Activated CD4-positive, alpha-beta memory T cell treated with anti-CD3 and anti-CD28 coated beads, Interleukin-2, amount 10 ng/mL, durations not matched to agents 7 days and 5 days (primary cell): Measurements from ENCODE around the gene FNDC1. TPM values are rescaled to one million over a fixed set of nuclear protein-coding genes. Genes with fewer than 3 reads are reported as not detected.

Source experiments
- CTCF ChIA-PET: fragments of 350-600 bp; sonication (Branson Sonifier 250); formaldehyde crosslinking; loops from one replicate; lab custom pipeline; 2021; ENCODE audit warnings: antibody characterized with exemption, inconsistent platforms; lab: Charles Lee
- POLR2A ChIA-PET: fragments of 350-600 bp; sonication (Branson Sonifier 250); formaldehyde crosslinking; loops from one replicate; lab custom pipeline; 2021; ENCODE audit warnings: antibody characterized with exemption; lab: Charles Lee
- DNase-seq: peaks from one replicate; pipeline ENCODE4 v3.0.0-alpha.2; 2020
- H3K27ac Mint-ChIP-seq: one replicate; pipeline ENCODE4 v1.8.0; 2021; ENCODE audit warnings: mild to moderate bottlenecking, mixed read lengths
- H3K27me3 Mint-ChIP-seq: one replicate; pipeline ENCODE4 v1.8.0; 2021; ENCODE audit warnings: mixed read lengths
- H3K36me3 Mint-ChIP-seq: one replicate; pipeline ENCODE4 v1.8.0; 2021; ENCODE audit warnings: low read depth, mixed read lengths
- H3K4me1 Mint-ChIP-seq: one replicate; pipeline ENCODE4 v1.8.0; 2021; ENCODE audit warnings: mixed read lengths
- H3K4me3 Mint-ChIP-seq: one replicate; pipeline ENCODE4 v1.8.0; 2021; ENCODE audit warnings: mild to moderate bottlenecking, mixed read lengths
- H3K9me3 Mint-ChIP-seq: one replicate; pipeline ENCODE4 v1.8.0; 2021; ENCODE audit warnings: mixed read lengths
- total RNA-seq, 2 experiments: library from RNA; stranded (reverse); gene quantifications; one replicate each; pipeline ENCODE4 v1.2.3, GENCODE V29; 2021

The FNDC1 gene
- total RNA-seq, 2 experiments from 2014 or later, result not detected

DNA sequence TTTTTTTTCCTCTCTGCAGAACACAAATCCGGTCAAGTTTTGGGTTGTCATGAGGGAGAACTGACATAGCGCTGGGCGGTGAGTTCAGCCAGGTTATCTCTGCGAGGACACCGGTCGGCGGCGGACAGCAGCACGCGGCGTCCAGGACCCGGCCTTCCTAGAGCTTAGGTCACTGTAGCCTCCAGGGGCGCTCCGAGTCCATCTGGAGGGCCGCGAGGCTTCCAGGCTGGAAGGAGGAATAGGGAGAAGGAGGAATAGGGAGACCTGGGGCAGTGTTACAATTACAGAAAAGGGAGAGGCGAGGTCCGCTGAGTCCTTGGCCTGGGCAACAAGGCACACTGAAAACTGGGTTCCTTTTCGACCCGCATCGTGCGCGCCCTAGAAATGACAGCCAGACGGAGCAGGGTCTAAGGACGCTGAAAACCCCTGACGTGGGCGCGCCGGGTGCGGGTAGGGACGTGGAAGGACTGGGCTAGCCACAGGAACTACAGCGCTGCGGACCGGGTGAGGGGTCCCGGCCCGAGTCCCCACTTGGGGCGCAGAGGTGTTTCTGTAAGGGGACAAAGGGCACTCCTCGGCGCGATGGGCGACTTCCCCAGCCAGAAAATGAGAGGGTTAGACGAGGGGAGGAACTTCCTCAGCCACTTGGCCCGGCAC is 536 bp upstream of the FNDC1 start:
- peak overlapping the region; percentile 51 for H3K4me3 Mint-ChIP-seq
- CTCF ChIA-PET, result interaction anchor here (0.6 to 1.8 kb wide), 3 partner anchors 24 to 1082 kb away, joined by 3 to 8 read pairs (median 3); no protein-coding TSS in a partner anchor
- DNase-seq, result no peak
- H3K9me3 Mint-ChIP-seq, result no peaks in the 10 kb centered on the region
- no peak overlapping the region for H3K27ac Mint-ChIP-seq
- H3K36me3 Mint-ChIP-seq, result no peaks in the 10 kb centered on the region
- peaks cover 83% of the 10 kb centered on the region for H3K27me3 Mint-ChIP-seq
- POLR2A ChIA-PET, result no interaction called here
- peaks cover 20% of the 10 kb centered on the region for H3K4me1 Mint-ChIP-seq

DNA sequence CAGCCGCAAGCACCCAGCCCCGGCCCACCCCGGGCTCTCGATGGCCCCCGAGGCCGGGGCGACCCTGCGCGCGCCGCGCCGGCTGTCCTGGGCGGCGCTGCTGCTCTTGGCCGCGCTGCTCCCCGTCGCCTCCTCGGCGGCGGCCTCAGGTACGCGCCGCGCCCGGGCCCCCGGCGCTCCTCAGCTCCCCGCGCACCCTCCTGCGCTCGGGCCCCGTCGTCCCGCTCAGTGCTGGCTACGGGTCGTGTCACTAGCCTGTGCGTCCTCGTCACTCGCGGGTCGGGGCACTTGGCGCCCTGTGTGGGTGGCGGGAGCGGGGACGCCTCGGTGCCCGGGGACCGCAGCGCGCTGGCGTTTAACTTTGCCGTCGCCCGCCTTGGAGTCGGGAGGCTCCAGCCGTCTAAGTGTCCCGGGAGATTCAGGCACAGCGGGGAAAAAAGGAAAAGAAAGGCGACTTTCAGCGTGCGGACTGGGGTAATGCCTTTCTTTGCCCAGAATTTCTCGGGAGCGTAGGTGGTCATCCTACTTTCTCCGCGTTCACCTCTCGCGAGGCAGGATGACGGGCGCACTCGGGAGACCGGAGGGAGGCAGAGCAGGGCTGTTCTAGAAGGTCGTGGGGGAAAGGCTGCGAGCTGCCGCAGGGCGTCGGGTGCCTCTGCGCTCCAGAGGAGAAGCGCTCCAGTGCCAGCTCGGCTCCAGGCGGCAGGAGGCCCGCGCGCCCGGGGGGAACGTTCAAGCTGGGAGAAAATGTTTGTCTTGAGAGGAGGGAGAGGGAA is 545 bp downstream of the FNDC1 start:
- POLR2A ChIA-PET, result no interaction called here
- peaks cover 23% of the 10 kb centered on the region for H3K4me1 Mint-ChIP-seq
- H3K36me3 Mint-ChIP-seq, result no peaks in the 10 kb centered on the region
- no peaks in the 10 kb centered on the region for H3K9me3 Mint-ChIP-seq
- CTCF ChIA-PET, result interaction anchor here (0.8 to 1.8 kb wide), 2 partner anchors 13 to 485 kb away, joined by 3 to 8 read pairs; no protein-coding TSS in a partner anchor
- H3K27ac Mint-ChIP-seq, result no peak overlapping the region
- peaks cover 83% of the 10 kb centered on the region for H3K27me3 Mint-ChIP-seq
- DNase-seq, result peak; percentile 33
- peak overlapping the region; percentile 50 for H3K4me3 Mint-ChIP-seq

DNA sequence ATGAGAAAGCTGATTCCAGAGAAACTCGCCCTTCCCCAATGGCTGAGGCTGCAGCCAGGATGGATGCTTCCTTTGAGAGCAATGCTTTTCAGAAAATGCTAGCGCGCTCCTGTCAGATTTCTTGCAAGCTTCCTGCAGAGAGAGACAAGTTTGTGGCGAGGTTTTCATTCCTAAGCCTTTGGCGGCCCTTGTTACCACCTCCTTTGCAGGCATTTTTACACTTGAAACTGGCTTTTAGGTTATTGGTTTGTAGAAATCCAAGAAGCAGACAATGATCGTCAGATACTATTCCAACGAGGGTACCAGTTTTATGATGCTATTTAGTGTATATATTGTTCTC is 1.1 kb downstream of the FNDC1 start:
- ChIA-PET CTCF (interaction anchor here (0.8 to 1.8 kb wide), 2 partner anchors 14 to 484 kb away, joined by 3 to 8 read pairs; no protein-coding TSS in a partner anchor), POLR2A (no interaction called here)
- Mint-ChIP-seq H3K36me3 (no peaks in the 10 kb centered on the region), H3K4me1 (peaks cover 23% of the 10 kb centered on the region), H3K4me3 (peak overlapping the region; percentile 50), H3K27me3 (peaks cover 79% of the 10 kb centered on the region), H3K27ac (no peak overlapping the region), H3K9me3 (no peaks in the 10 kb centered on the region)
- DNase-seq, result no peak

DNA sequence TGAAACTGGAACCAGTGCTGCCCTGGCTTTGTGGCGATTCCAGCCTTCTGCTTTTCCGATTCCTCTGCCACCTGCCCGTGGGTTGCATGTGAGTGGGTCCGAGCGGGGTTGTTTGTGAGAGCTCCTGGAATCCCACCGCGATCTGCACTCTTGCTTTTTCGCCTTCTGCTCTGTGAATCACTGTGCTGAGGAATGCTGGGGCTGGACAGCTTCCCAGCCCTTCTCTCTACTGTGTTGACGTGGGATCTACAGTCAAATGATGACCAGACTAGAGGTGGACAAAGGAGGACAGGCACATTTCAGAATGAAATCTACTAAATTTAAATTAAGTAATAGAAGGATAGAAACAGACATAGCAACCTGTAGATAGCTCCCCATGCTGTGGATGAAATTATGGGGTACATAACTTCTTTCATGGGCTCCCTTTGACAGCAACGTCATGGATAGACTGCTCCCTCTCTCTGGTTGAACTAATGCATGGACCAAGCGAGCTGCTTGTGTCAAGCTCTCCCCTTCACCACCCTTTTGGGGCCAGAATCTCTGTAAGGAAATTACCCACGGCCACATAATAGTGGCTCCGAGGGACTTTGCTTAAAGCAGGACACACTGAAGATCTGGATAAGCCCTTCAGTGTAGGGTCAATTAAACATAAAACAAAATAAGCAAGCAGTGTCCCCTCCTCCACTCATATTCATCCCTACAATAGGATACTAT is 2.0 kb downstream of the FNDC1 start:
- ChIA-PET CTCF (interaction anchor here (1.0 to 4.3 kb wide), 4 partner anchors 13 to 484 kb away, joined by 3 to 49 read pairs (median 16); no protein-coding TSS in a partner anchor), POLR2A (no interaction called here)
- H3K4me1 Mint-ChIP-seq, result peaks cover 23% of the 10 kb centered on the region
- no peaks in the 10 kb centered on the region for H3K36me3 Mint-ChIP-seq
- no peak overlapping the region for H3K27ac Mint-ChIP-seq
- H3K4me3 Mint-ChIP-seq, result no peak overlapping the region
- peaks cover 78% of the 10 kb centered on the region for H3K27me3 Mint-ChIP-seq
- no peaks in the 10 kb centered on the region for H3K9me3 Mint-ChIP-seq
- DNase-seq, result no peak

DNA sequence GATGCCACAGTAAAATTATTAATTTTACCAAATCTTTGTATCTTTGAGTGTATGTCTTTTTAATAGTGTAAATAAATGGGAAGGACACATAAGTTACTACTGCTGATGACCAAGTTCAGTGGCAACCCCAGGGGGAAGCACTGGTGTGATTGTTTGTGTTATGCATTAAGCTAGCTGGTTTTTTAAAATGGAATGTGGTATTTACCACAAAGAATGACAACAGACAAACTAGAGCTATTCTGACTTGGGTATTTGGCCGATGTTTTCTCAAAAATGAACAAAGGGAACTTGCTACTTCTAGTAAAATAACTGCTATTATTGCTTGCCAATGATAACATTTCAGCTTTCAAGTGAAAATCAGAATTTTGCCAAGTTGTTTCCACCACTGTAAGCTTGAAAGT is 2.9 kb downstream of the FNDC1 start:
- DNase-seq, result no peak
- no peaks in the 10 kb centered on the region for H3K36me3 Mint-ChIP-seq
- ChIA-PET CTCF (interaction anchor here (1.0 to 4.3 kb wide), 5 partner anchors 12 to 483 kb away, joined by 3 to 49 read pairs (median 4); no protein-coding TSS in a partner anchor), POLR2A (no interaction called here)
- no peak overlapping the region for H3K4me3 Mint-ChIP-seq
- H3K4me1 Mint-ChIP-seq, result peaks cover 23% of the 10 kb centered on the region
- H3K9me3 Mint-ChIP-seq, result no peaks in the 10 kb centered on the region
- H3K27me3 Mint-ChIP-seq, result peaks cover 79% of the 10 kb centered on the region
- no peak overlapping the region for H3K27ac Mint-ChIP-seq

DNA sequence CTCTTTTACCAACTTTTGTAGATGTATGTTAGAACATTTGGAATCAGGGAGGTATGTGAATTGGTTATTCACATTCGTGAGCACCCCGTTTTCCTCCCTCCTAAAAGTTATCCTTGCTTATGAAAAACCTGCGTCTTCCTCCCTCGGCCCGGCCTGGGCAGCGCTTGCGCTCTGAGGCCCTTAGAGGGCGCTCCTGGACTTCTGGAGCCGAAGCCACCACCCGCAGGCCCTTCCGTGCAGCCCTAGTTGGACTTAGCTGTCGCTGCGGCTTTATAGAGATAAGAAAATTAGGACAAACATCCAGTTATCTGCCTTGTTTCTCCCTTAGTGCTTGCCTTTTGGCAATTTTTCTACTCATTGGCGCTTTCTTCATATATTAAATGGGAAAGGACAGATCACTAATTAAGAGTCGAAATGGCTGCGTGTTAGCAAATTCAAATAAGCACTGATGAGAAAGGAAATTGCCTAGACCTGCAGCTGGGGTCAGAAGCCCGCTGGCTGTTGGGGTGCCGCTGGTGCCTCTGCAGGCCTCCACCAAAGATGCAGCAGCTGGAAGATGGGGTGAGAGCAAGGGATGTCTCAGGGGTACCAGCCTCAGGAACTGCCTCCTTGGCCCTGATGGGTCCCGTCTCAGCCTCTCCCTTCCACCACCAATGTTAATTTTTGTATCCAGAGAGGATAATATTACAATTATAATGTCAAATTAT is 5.2 kb downstream of the FNDC1 start:
- no peak overlapping the region for H3K27ac Mint-ChIP-seq
- peak; percentile 74 for DNase-seq
- H3K36me3 Mint-ChIP-seq, result no peaks in the 10 kb centered on the region
- H3K9me3 Mint-ChIP-seq, result no peaks in the 10 kb centered on the region
- ChIA-PET POLR2A (no interaction called here), CTCF (interaction anchor here (0.6 to 4.3 kb wide), 26 partner anchors 9 to 514 kb away, joined by 3 to 49 read pairs (median 4); no protein-coding TSS in a partner anchor)
- peaks cover 14% of the 10 kb centered on the region for H3K4me1 Mint-ChIP-seq
- H3K27me3 Mint-ChIP-seq, result peaks cover 67% of the 10 kb centered on the region
- no peak overlapping the region for H3K4me3 Mint-ChIP-seq

DNA sequence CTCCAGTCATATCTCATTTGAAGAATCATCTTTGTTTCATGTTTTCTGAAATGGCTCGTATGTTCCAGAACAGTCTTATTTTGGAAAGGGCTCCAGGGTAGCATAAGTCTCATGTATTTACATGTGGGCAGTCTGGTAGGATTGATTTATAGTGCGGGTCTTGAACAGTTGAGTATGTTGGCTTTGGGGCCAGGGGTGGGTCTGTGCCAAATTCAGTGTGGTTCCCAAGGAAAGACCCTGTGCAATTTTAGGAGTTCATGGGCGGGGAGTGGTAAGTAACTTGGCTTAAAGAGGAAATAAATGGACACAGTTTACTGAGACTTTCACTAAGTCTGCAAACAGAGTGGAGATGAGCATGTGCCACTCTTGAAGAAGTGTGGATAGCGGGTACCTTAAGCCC is 7.7 kb downstream of the FNDC1 start:
- H3K27ac Mint-ChIP-seq, result no peak overlapping the region
- no peak for DNase-seq
- peaks cover 14% of the 10 kb centered on the region for H3K4me1 Mint-ChIP-seq
- H3K27me3 Mint-ChIP-seq, result peaks cover 45% of the 10 kb centered on the region
- H3K9me3 Mint-ChIP-seq, result no peaks in the 10 kb centered on the region
- ChIA-PET POLR2A (no interaction called here), CTCF (no interaction called here)
- H3K4me3 Mint-ChIP-seq, result no peak overlapping the region
- no peaks in the 10 kb centered on the region for H3K36me3 Mint-ChIP-seq

DNA sequence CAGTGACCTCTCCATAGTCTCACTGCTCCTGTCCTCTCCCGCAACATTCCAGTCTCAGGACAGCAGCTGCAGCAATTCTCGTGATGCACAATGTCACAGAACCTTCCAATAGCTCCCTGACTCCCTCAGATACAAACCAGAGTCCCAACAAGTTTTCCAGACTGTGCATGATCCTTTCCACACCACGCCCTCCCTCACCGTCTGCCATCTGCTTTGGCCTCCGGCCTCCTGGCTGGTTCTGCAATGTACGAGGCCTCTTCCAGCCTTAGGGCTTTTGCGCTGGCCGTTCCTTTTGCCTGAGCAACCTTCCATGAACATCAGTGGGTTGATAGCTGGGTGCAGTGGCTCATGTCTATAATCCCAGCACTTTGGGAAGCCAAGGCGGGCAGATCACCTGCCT is 9.6 kb downstream of the FNDC1 start:
- Mint-ChIP-seq H3K4me3 (no peak overlapping the region), H3K36me3 (no peaks in the 10 kb centered on the region), H3K4me1 (peaks cover 21% of the 10 kb centered on the region), H3K27me3 (peaks cover 35% of the 10 kb centered on the region), H3K27ac (no peak overlapping the region), H3K9me3 (no peaks in the 10 kb centered on the region)
- ChIA-PET POLR2A (no interaction called here), CTCF (no interaction called here)
- no peak for DNase-seq

DNA sequence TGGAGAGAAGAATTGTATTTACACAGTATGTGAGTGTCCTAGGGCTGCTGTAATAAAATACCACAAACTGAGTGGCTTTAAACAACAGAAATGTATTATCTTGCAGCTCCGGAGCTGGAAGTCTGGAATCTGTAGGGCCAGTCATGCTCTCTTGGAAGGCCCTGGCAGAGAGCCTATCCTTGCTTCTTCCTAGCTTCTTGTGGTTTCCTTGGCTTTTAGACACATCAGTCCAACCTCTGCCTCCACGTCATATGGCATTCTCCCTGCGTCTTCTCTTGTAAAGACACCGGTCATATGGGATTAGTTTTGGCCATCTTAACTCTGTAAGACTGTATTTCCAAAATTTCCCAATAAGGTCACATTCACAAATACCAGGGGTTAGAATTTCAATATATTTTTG is 10.8 kb downstream of the FNDC1 start:
- no peak overlapping the region for H3K27ac Mint-ChIP-seq
- H3K27me3 Mint-ChIP-seq, result peaks cover 28% of the 10 kb centered on the region
- H3K9me3 Mint-ChIP-seq, result no peaks in the 10 kb centered on the region

DNA sequence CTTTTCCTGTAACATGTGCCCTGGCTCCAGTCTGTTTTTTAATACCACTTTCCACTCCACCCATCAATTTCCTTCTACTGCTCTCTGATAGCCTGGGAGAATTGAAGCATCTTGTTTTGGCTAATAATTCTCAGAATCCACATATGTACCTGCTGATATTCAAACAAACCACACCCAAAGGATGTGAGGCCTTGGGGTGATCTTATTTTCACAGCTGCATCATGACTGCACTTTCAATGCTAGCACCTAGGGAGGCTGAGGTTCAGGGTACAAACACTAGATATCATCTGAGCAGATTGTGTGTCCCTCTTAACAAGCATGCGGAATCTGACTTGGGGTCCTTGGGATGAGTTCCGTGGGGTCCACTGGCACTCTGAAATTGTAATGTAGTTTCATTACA is 12.7 kb downstream of the FNDC1 start:
- H3K9me3 Mint-ChIP-seq, result no peaks in the 10 kb centered on the region
- H3K4me3 Mint-ChIP-seq, result no peak overlapping the region
- peaks cover 19% of the 10 kb centered on the region for H3K27me3 Mint-ChIP-seq
- no peak for DNase-seq
- peaks cover 18% of the 10 kb centered on the region for H3K4me1 Mint-ChIP-seq
- H3K27ac Mint-ChIP-seq, result peak overlapping the region; percentile 38
- ChIA-PET CTCF (interaction anchor here (5.0 kb wide), 1 partner anchor 9 kb away, joined by 27 read pairs; no protein-coding TSS in a partner anchor), POLR2A (no interaction called here)
- H3K36me3 Mint-ChIP-seq, result no peaks in the 10 kb centered on the region

More for the DNA sequence above, 10.8 kb downstream of the FNDC1 start:
- DNase-seq, result no peak
- CTCF ChIA-PET, result no interaction called here
- POLR2A ChIA-PET, result no interaction called here
- no peak overlapping the region for H3K4me3 Mint-ChIP-seq
- H3K4me1 Mint-ChIP-seq, result peaks cover 18% of the 10 kb centered on the region
- H3K36me3 Mint-ChIP-seq, result no peaks in the 10 kb centered on the region

DNA sequence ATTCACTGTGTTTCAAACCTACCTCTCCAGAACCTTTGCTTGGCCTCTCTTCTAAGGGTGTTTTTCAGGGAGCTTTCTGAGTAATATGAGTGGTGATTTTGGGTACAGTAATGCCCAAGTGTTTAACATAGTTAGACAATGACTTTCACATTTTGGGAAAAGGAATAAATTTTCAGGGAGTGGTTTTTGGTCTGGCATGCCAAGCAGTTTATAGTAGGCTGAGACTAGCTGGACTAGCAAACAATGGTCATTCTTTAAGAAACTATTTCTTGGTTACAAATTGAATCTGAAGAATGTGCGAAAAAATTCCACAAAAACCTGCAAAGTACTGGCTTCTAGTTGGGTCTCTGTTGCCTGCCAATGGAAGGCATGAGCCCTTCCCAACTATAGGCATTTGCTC is 15.4 kb downstream of the FNDC1 start:
- POLR2A ChIA-PET, result no interaction called here
- Mint-ChIP-seq H3K36me3 (no peaks in the 10 kb centered on the region), H3K4me3 (no peak overlapping the region), H3K27ac (no peak overlapping the region), H3K27me3 (peaks cover 15% of the 10 kb centered on the region), H3K9me3 (peaks cover 2% of the 10 kb centered on the region), H3K4me1 (peaks cover 18% of the 10 kb centered on the region)
- no peak for DNase-seq
- CTCF ChIA-PET, result interaction anchor here (5.0 kb wide), 1 partner anchor 11 kb away, joined by 27 read pairs; no protein-coding TSS in a partner anchor

DNA sequence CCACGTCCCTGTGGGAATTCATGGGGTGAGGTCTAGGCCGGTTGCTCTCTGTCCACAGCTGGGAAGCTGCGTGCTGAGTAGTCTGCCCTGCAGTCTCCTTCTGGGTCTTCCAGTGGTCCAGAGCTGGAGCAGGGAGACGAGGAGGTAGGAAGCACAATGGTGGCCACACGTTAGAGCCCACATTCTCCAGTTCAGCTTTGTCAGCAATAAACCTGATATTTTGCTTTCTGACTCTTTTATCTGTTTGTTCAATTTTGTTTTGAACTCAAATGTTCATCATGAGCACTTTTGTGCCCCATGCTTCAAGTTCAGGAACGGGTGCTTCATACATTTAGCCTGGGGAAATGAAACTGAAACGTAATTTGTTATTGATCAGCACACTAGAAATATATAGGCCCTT is 21.3 kb downstream of the FNDC1 start:
- Mint-ChIP-seq H3K4me3 (no peak overlapping the region), H3K27ac (no peak overlapping the region), H3K9me3 (peaks cover 5% of the 10 kb centered on the region), H3K36me3 (no peaks in the 10 kb centered on the region), H3K4me1 (peaks cover 3% of the 10 kb centered on the region), H3K27me3 (peaks cover 25% of the 10 kb centered on the region)
- DNase-seq, result no peak
- ChIA-PET POLR2A (no interaction called here), CTCF (no interaction called here)
